GM06990 (cell line): Measurements from ENCODE around the gene KLHL14.

Experiments used
- DNase-seq: peaks from one replicate; pipeline ENCODE4 v3.0.0-alpha.2; 2011; ENCODE audit not compliant: insufficient read length; ENCODE audit errors: extremely low read depth
- H3K27me3 ChIP-seq: replicated peaks from 2 replicates; pipeline ENCODE4 v1.6.0; 2011; ENCODE audit warnings: low read length; ENCODE audit not compliant: control insufficient read depth, insufficient read depth
- H3K36me3 ChIP-seq: 2 replicates; pipeline ENCODE4 v1.5.1; 2011; ENCODE audit warnings: low read length; ENCODE audit not compliant: control insufficient read depth, insufficient read depth
- H3K4me3 ChIP-seq: replicated peaks from 2 replicates; pipeline ENCODE4 v1.5.1; 2011; ENCODE audit warnings: low read depth, mild to moderate bottlenecking, control low read depth, low read length
- CTCF ChIP-seq: IDR thresholded peaks from 2 replicates; pipeline ENCODE4 v1.5.1; 2011; ENCODE audit warnings: low read length, control low read depth, mild to moderate bottlenecking, inconsistent platforms; ENCODE audit not compliant: insufficient read depth, poor library complexity, severe bottlenecking

Gene KLHL14

GRCh38 chr18:32730620-32731091 is 42.2 kb downstream of the KLHL14 start:
- Histone ChIP-seq H3K36me3 (no peaks in the 10 kb centered on the region), H3K4me3 (no peak overlapping the region), H3K27me3 (no peaks in the 10 kb centered on the region; the same call in 1 of the 2 replicates)
- TF ChIP-seq CTCF = no peak
- DNase-seq = peak; percentile 32

GRCh38 chr18:32730068-32730467 is 42.8 kb downstream of the KLHL14 start:
- no peak for TF ChIP-seq CTCF
- no peak for DNase-seq
- H3K27me3 ChIP-seq = no peaks in the 10 kb centered on the region; the same call in 1 of the 2 replicates
- H3K36me3 ChIP-seq = no peaks in the 10 kb centered on the region
- H3K4me3 ChIP-seq = no peak overlapping the region

GRCh38 chr18:32724071-32724749 is 48.6 kb downstream of the KLHL14 start:
- no peak overlapping the region for H3K4me3 ChIP-seq
- no peaks in the 10 kb centered on the region for H3K36me3 ChIP-seq
- H3K27me3 ChIP-seq = no peaks in the 10 kb centered on the region
- TF ChIP-seq CTCF = no peak
- DNase-seq = no peak

GRCh38 chr18:32722279-32722678 is 50.5 kb downstream of the KLHL14 start:
- H3K27me3 ChIP-seq = no peaks in the 10 kb centered on the region
- no peak for TF ChIP-seq CTCF
- H3K36me3 ChIP-seq = no peaks in the 10 kb centered on the region
- H3K4me3 ChIP-seq = no peak overlapping the region
- no peak for DNase-seq

GRCh38 chr18:32717126-32717525 is 55.7 kb downstream of the KLHL14 start:
- Histone ChIP-seq H3K36me3 (no peaks in the 10 kb centered on the region), H3K4me3 (no peak overlapping the region), H3K27me3 (no peaks in the 10 kb centered on the region)
- TF ChIP-seq CTCF = no peak
- no peak for DNase-seq
